HG03558 (cell line): ENCODE measurements around the gene MKX.

Experiments
- ATAC-seq: cut with Tn5 transposase; IDR thresholded peaks from one replicate; pipeline ENCODE4 v1.9.1; 2021; ENCODE audit warnings: moderate number of reproducible peaks; ENCODE audit not compliant: unreplicated experiment; ENCODE audit errors: extremely low read depth

Gene MKX, protein sequence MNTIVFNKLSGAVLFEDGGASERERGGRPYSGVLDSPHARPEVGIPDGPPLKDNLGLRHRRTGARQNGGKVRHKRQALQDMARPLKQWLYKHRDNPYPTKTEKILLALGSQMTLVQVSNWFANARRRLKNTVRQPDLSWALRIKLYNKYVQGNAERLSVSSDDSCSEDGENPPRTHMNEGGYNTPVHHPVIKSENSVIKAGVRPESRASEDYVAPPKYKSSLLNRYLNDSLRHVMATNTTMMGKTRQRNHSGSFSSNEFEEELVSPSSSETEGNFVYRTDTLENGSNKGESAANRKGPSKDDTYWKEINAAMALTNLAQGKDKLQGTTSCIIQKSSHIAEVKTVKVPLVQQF

GRCh38 chr10:27745732-27746396, at the start of gene MKX:
MKX (minus strand) TSS chr10:27745819; CDS start chr10:27743415, 2,404 bp downstream.
- no peak for ATAC-seq

DNA sequence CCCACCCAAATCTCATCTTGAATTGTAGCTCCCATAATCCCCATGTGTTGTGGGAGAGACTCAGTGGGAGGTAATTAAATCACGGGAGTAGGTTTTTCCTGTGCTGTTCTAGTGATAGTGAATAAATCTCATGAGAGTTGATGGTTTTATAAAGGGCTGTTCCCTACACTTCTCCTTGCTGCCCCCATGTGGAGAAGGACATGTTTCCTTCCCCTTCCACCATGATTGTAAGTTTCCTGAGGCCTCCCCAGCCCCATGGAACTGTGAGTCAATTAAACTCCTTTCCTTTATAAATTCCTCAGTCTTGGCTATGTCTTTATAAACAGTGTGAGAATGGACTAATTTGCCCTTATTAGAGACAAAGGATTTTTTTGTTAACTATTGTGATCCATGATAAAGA, 48.5 kb upstream of the MKX start:
- ATAC-seq: no peak

GRCh38 chr10:27792216-27792615, 46.6 kb upstream of the MKX start:
- no peak for ATAC-seq

- no peak for ATAC-seq
Measured at GRCh38 chr10:27784272-27784671, 38.7 kb upstream of the MKX start.

DNA sequence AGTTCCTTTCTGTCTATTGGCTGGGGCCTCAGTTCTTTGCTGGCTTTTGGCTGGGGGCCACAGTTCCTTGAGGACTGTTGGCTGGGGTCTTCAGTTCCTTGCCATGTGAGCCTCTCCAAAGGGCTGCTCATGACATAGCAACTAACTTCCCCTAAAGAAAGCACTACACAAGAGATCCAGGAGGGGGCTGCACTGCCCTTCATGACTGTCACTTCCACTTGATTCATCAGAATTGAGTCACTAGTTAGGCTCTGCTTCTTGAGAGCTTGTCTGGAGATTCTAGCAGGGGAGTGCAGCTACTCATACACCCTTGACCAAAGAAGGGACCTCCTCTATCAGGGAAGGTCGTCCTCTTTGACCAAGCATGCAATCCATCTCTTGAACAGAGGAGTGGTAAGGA, 38.0 kb upstream of the MKX start:
- no peak for ATAC-seq

DNA sequence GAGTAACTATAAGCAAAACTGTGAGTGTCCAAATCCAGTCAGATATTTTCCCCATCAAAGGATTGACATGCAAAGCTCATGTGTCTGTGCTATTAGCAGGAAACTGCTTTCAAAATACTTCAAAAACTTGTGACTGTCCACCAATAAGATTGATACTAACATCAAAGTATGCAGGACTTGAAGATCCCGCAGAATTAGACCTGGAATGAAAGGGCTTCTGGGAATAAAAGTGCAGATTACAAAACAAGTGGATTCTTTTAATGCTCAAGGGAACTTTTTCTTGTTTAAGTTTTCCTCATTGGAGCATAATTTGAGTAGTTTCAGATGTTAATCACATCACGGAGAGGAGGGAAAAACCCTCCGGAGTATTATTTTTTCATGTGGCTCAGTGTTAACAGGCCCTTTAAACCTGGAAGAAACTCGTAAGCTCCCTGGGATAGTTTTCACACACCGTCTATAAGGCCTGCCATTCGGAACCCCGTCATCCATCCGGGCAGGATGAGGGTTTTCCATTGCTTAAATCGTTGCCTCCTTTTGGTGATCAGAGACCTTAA, 33.9 kb upstream of the MKX start:
- no peak for ATAC-seq

- no peak for ATAC-seq
Measured at GRCh38 chr10:27774831-27775230, 29.2 kb upstream of the MKX start.

GRCh38 chr10:27771231-27771630, 25.6 kb upstream of the MKX start:
- ATAC-seq: no peak

GRCh38 chr10:27770181-27770580, 24.6 kb upstream of the MKX start:
- no peak for ATAC-seq

GRCh38 chr10:27760867-27761266, 15.2 kb upstream of the MKX start:
- ATAC-seq: no peak

DNA sequence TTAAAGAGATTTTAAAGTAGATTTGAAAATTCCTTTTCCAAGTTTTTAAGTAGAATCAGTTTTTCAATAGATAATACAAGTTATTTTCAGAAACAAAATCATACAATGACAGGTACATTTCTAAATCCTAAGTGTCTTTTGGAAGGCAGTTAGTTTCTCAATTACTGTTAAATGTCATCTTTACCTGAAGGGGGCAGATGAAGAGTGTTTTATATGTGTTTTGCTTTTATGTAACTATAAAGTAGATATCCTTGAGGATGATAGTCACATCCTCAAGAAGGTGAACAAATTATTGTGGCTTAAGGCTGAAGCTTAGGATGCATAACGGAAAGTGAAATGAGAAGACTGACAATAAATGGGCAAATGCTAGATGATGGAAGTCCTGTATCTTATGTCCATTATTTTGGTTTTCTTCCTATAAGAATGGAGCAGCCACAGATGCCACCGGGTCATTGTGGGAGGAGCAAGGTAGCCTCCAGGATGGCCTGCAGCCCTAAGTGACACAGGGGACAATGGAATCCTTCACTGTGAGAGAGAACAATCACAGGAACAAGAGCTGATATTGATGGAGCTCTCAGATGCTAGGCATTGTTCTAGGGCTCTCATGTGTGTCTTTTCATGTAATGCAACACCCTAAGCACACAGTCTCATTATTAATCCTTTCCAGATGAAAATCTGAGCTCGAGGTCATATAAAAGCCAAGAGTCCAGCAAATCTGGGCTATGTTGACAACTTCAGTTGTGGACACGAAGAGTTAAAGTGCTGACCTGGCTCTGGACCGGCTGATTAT, 14.1 kb upstream of the MKX start:
- no peak for ATAC-seq

GRCh38 chr10:27752673-27753237, 7.1 kb upstream of the MKX start:
- ATAC-seq: no peak

GRCh38 chr10:27748601-27749000, 3.0 kb upstream of the MKX start:
- ATAC-seq: no peak

GRCh38 chr10:27747096-27747451, 1.5 kb upstream of the MKX start:
- ATAC-seq: no peak

GRCh38 chr10:27746397-27747095, 927 bp upstream of the MKX start:
- no peak for ATAC-seq

- ATAC-seq: no peak
Measured at GRCh38 chr10:27744802-27745731, 552 bp downstream of the MKX start.

GRCh38 chr10:27743877-27744801, 1.5 kb downstream of the MKX start:
- ATAC-seq: no peak
